Right atrium auricular region (tissue), 2 donors: ENCODE data around the gene RAB31. TPM values are rescaled to one million over a fixed set of nuclear protein-coding genes. Genes with fewer than 3 reads are reported as not detected.

Experiments
- DNase-seq: peaks from one replicate; pipeline ENCODE4 v3.0.0-alpha.2; 2019; ENCODE audit warnings: low spot score
- H3K27ac ChIP-seq, 2 donors: fragments of 200-600 bp; sonication (generic); 1 replicate in 1 of 2; 2 replicates in 1 of 2; pipeline ENCODE4 v1.5.1; 2016 to 2019
- H3K27me3 ChIP-seq, 2 donors: fragments of 200-600 bp; sonication (generic); one replicate each; pipeline versions ENCODE4 v1.5.1 to v1.6.0; 2017 to 2019
- H3K36me3 ChIP-seq: fragments of 200-600 bp; sonication (generic); one replicate; pipeline ENCODE4 v1.5.1; 2016
- H3K4me1 ChIP-seq, 2 donors: fragments of 200-600 bp; sonication (generic); one replicate each; pipeline versions ENCODE4 v1.5.1 to v1.6.0; 2017 to 2019
- H3K4me3 ChIP-seq, 2 donors: fragments of 200-600 bp; sonication (generic); 1 replicate in 1 of 2; 2 replicates in 1 of 2; pipeline ENCODE4 v1.5.1; 2017 to 2019; ENCODE audit warnings: mild to moderate bottlenecking in 1 of 2, moderate library complexity in 1 of 2
- H3K9me3 ChIP-seq, 2 donors: fragments of 200-600 bp; sonication (generic); one replicate each; pipeline ENCODE4 v1.5.1; 2019
- CTCF ChIP-seq, 2 donors: fragments of 200-600 bp; sonication (generic); IDR thresholded peaks; one replicate each; pipeline ENCODE4 v1.5.1; 2019; ENCODE audit warnings: antibody characterized with exemption in 2 of 2
- total RNA-seq, 2 donors: library from RNA; depleted of rRNA; stranded (reverse); fragments of >200 nt; gene quantifications; one replicate each; pipeline ENCODE4 v1.1.0, GENCODE V29; 2016

The RAB31 gene
- total RNA-seq, 2 donors from 2014 or later = 9.9 to 29.2 TPM

- Histone ChIP-seq H3K27me3 (no peaks in the 10 kb centered on the region), H3K27ac (no peak overlapping the region), H3K4me3 (no peak overlapping the region), H3K4me1 (peaks cover 0 to 3% of the 10 kb centered on the region in 2 donors), H3K9me3 (no peaks in the 10 kb centered on the region), H3K36me3 (no peaks in the 10 kb centered on the region)
- peak; percentile 34 for DNase-seq
- no peak for TF ChIP-seq CTCF (IDR thresholded peaks at IDR 0.05)
Measured at GRCh38 chr18:9700261-9700796, 7.8 kb upstream of the RAB31 start.

- peak; percentile 52 for DNase-seq
- Histone ChIP-seq H3K36me3 (no peaks in the 10 kb centered on the region), H3K27ac (no peak overlapping the region), H3K4me3 (no peak overlapping the region), H3K4me1 (peaks cover 0 to 4% of the 10 kb centered on the region in 2 donors), H3K27me3 (no peaks in the 10 kb centered on the region), H3K9me3 (no peaks in the 10 kb centered on the region)
- TF ChIP-seq CTCF (IDR thresholded peaks at IDR 0.05) = no peak
Measured at GRCh38 chr18:9701609-9702349, 6.3 kb upstream of the RAB31 start.

GRCh38 chr18:9704233-9705118 lies 3.6 kb upstream of the RAB31 start:
- no peak for TF ChIP-seq CTCF (IDR thresholded peaks at IDR 0.05)
- no peaks in the 10 kb centered on the region for H3K36me3 ChIP-seq
- peak; percentile 34 for DNase-seq
- H3K4me3 ChIP-seq = no peak overlapping the region
- no peak overlapping the region for H3K27ac ChIP-seq
- H3K4me1 ChIP-seq = peaks cover 0 to 4% of the 10 kb centered on the region in 2 donors
- H3K9me3 ChIP-seq = no peaks in the 10 kb centered on the region
- no peaks in the 10 kb centered on the region for H3K27me3 ChIP-seq

GRCh38 chr18:9705183-9705829 lies 2.8 kb upstream of the RAB31 start:
- Histone ChIP-seq H3K27ac (no peak overlapping the region), H3K9me3 (no peaks in the 10 kb centered on the region), H3K36me3 (no peaks in the 10 kb centered on the region), H3K4me3 (no peak overlapping the region), H3K4me1 (peaks cover 0 to 10% of the 10 kb centered on the region in 2 donors), H3K27me3 (no peaks in the 10 kb centered on the region)
- DNase-seq = peak; percentile 47
- no peak for TF ChIP-seq CTCF (IDR thresholded peaks at IDR 0.05)

GRCh38 chr18:9706081-9706935 lies 1.8 kb upstream of the RAB31 start:
- Histone ChIP-seq H3K36me3 (no peaks in the 10 kb centered on the region), H3K27ac (no peak overlapping the region), H3K27me3 (no peaks in the 10 kb centered on the region), H3K4me3 (no peak overlapping the region), H3K9me3 (no peaks in the 10 kb centered on the region), H3K4me1 (peaks cover 0 to 10% of the 10 kb centered on the region in 2 donors)
- DNase-seq = peak; percentile 55
- TF ChIP-seq CTCF (IDR thresholded peaks at IDR 0.05) = no peak
